DMS153 treated with DMSO at 0.1 percent for 48 hours (cell line): ENCODE data around the gene RBM4B.

Experiments
- DNase-seq: peaks from one replicate; lab custom pipeline; 2025; ENCODE audit not compliant: unreplicated experiment; lab: John Stamatoyannopoulos, UW

RBM4B gene

GRCh38 chr11:66616379-66617154, 61.1 kb downstream of the RBM4B start, which contains the start of gene RBM14:
RBM14 (plus strand) TSS chr11:66616630; CDS start chr11:66616721, 91 bp downstream.
- DNase-seq, result peak; percentile 97
